Aorta (tissue), 5 donors: ENCODE data around the gene CRMP1. TPM values are rescaled to one million over a fixed set of nuclear protein-coding genes. Genes with fewer than 3 reads are reported as not detected.
A peak's percentile ranks its signal among the peaks of the same experiment; 100 is the strongest.

Experiments used
- ATAC-seq: fragments of 200-7000 bp; cut with Tn5 transposase; one replicate; pipeline ENCODE4 v1.9.1; 2022; ENCODE audit warnings: moderate library complexity; ENCODE audit not compliant: low FRiP score
- DNase-seq, 2 donors: peaks; one replicate each; pipeline ENCODE4 v3.0.0-alpha.2; 2020
- H3K27ac ChIP-seq, 2 donors: one replicate each; pipeline ENCODE4 v1.5.1; 2013; ENCODE audit warnings: low read length in 2 of 2, mild to moderate bottlenecking in 2 of 2, moderate library complexity in 2 of 2, control low read depth in 1 of 2, inconsistent platforms in 1 of 2, low read depth in 1 of 2
- H3K27me3 ChIP-seq, 2 donors: one replicate each; pipeline ENCODE4 v1.6.1; 2013; ENCODE audit warnings: control low read depth in 1 of 2, low read length in 1 of 2, mild to moderate bottlenecking in 1 of 2, moderate library complexity in 1 of 2; ENCODE audit not compliant: insufficient read depth in 2 of 2, control insufficient read depth in 1 of 2
- H3K36me3 ChIP-seq, 2 donors: one replicate each; pipeline ENCODE4 v1.6.1; 2013; ENCODE audit warnings: control low read depth in 1 of 2, low read length in 1 of 2, mild to moderate bottlenecking in 1 of 2; ENCODE audit not compliant: insufficient read depth in 2 of 2, control insufficient read depth in 1 of 2
- H3K4me1 ChIP-seq, 2 donors: one replicate each; pipeline ENCODE4 v1.6.1; 2013; ENCODE audit warnings: low read length in 2 of 2, control low read depth in 1 of 2, mild to moderate bottlenecking in 1 of 2, moderate library complexity in 1 of 2; ENCODE audit not compliant: insufficient read depth in 2 of 2, control insufficient read depth in 1 of 2
- H3K4me3 ChIP-seq, 2 donors: one replicate each; pipeline ENCODE4 v1.5.1; 2013; ENCODE audit warnings: low read length in 2 of 2, control low read depth in 1 of 2, mild to moderate bottlenecking in 1 of 2
- H3K9me3 ChIP-seq: one replicate; pipeline ENCODE4 v1.6.1; 2013; ENCODE audit warnings: mild to moderate bottlenecking, low read length; ENCODE audit not compliant: control insufficient read depth
- WGBS, 2 donors: extraction: QIAGEN DNeasy Blood & Tissue Kit; methylation state at CpG; one replicate each; pipeline ENCODE4 v1.1.7; 2013; 5-methylcytosine and 5-hydroxymethylcytosine counted together
- intact Hi-C, 2 donors: fragments of 100-400 bp; cut with DNase I; formaldehyde crosslinking; loops; one replicate each; pipeline versions ENCODE4 v1.14.2 to v1.15.0; 2022
- polyA plus RNA-seq, 2 donors: library from polyadenylated mRNA; stranded (reverse); fragments of 200-250 nt; gene quantifications; one replicate each; pipeline ENCODE4 v1.2.3, GENCODE V29; 2013
- total RNA-seq, 2 donors: library from RNA; stranded (reverse); fragmentation: NEBNext Ultra II Directional; extraction: Animal tissue kit (Norgen Biotek cat#: 25700); gene quantifications; one replicate each; pipeline ENCODE4 v1.2.1, GENCODE V29; 2021
- donor health status: healthy with polysubstance abuse.
- donor health status: Bipolar disorder and iron deficiency.
- donor health status: DM: no; HTN: no; CAD: no.
- donor health status: DM: no; HTN: no; CAD: no.
- donor health status: DM: yes; HTN: yes; CAD: no.

The CRMP1 gene
- total and polyA plus RNA-seq, 4 donors, result 0.05 to 2.0 (median 0.58) TPM; not detected in 1

DNA sequence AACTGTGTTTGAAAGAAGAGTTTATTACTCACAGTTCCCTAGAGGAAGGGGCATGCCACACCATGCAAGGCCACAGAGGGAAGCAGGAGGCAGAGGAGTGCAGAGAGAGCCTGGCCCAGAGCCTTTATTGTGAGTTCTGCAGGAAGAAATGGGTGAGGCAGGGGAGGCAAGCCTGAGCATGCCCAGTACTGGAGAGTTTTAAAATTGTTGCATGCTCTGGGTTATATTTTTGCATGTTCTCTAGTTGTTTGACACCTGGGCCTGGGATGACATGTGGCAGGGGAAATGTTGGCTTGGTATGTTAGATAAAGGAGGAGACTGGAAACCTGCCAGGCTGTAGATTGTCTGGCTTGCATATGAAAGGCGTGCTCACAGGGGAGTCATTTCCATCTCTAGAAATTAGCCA is 19.7 kb upstream of the CRMP1 start:
- H3K4me1 ChIP-seq, result no peaks in the 10 kb centered on the region
- WGBS, 2 donors, result 64 to 100% methylated on average over 1 of the region's 1 CpG
- DNase-seq (peak in 1 of 2 donors; percentile 20), ATAC-seq (no peak)
- H3K27ac ChIP-seq, result no peak overlapping the region
- H3K9me3 ChIP-seq, result peaks cover 17% of the 10 kb centered on the region
- H3K4me3 ChIP-seq, result no peak overlapping the region
- H3K27me3 ChIP-seq, result no peaks in the 10 kb centered on the region
- intact Hi-C loops, result no loop called here
- no peaks in the 10 kb centered on the region for H3K36me3 ChIP-seq

- intact Hi-C loops, result no loop called here
- Histone ChIP-seq H3K27ac (no peak overlapping the region), H3K4me3 (no peak overlapping the region), H3K9me3 (peaks cover 10% of the 10 kb centered on the region), H3K27me3 (no peaks in the 10 kb centered on the region), H3K4me1 (no peaks in the 10 kb centered on the region), H3K36me3 (no peaks in the 10 kb centered on the region)
- WGBS, 2 donors, result 63 to 68% methylated on average over 3 of the region's 3 CpGs
- DNase-seq (no peak), ATAC-seq (no peak)
These were observed 16.1 kb upstream of the CRMP1 start for GRCh38 chr4:5908876-5909427.

- H3K4me1 ChIP-seq, result no peaks in the 10 kb centered on the region
- no peak overlapping the region for H3K27ac ChIP-seq
- no peaks in the 10 kb centered on the region for H3K27me3 ChIP-seq
- intact Hi-C loops, result no loop called here
- WGBS, 2 donors, result 15 to 17% methylated on average over 5 of the region's 5 CpGs
- no peak for DNase-seq
- H3K36me3 ChIP-seq, result no peaks in the 10 kb centered on the region
- no peak overlapping the region for H3K4me3 ChIP-seq
- ATAC-seq, result no peak
- peaks cover 3% of the 10 kb centered on the region for H3K9me3 ChIP-seq
These were observed 13.3 kb upstream of the CRMP1 start for GRCh38 chr4:5906191-5906590.

DNA sequence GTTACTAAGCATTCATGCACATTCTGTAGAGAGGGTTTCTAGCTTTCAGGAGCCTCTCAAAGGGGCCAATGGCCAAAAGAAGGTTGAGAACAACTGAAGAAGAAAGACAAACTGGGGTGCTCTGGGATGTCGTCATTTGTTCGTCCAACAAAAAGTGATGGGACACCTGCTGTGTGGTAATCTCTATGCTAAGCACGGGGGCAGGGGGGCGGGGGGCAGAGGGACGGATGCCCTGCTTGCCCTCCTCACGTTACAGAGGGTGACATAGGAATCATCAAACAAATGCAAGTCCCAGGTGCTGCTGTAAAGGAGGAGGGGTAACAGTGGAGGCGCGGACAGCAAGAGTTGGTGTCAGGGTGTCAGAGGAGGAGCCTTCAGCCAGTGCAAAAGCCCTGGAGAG is 12.8 kb upstream of the CRMP1 start:
- H3K4me1 ChIP-seq, result no peaks in the 10 kb centered on the region
- no peak for ATAC-seq
- no peak overlapping the region for H3K27ac ChIP-seq
- no peak for DNase-seq
- peaks cover 3% of the 10 kb centered on the region for H3K9me3 ChIP-seq
- H3K4me3 ChIP-seq, result no peak overlapping the region
- H3K36me3 ChIP-seq, result no peaks in the 10 kb centered on the region
- H3K27me3 ChIP-seq, result no peaks in the 10 kb centered on the region
- WGBS, 2 donors, result 3 to 4% methylated on average over 8 of the region's 8 CpGs
- intact Hi-C loops, result no loop called here

GRCh38 chr4:5900844-5901243 is 8.0 kb upstream of the CRMP1 start:
- H3K27me3 ChIP-seq, result no peaks in the 10 kb centered on the region
- H3K27ac ChIP-seq, result no peak overlapping the region
- no peaks in the 10 kb centered on the region for H3K4me1 ChIP-seq
- H3K36me3 ChIP-seq, result no peaks in the 10 kb centered on the region
- intact Hi-C loops, result no loop called here
- WGBS, 2 donors, result 68 to 70% methylated on average over 5 of the region's 5 CpGs
- no peak overlapping the region for H3K4me3 ChIP-seq
- ATAC-seq (no peak), DNase-seq (no peak)
- peaks cover 5% of the 10 kb centered on the region for H3K9me3 ChIP-seq

DNA sequence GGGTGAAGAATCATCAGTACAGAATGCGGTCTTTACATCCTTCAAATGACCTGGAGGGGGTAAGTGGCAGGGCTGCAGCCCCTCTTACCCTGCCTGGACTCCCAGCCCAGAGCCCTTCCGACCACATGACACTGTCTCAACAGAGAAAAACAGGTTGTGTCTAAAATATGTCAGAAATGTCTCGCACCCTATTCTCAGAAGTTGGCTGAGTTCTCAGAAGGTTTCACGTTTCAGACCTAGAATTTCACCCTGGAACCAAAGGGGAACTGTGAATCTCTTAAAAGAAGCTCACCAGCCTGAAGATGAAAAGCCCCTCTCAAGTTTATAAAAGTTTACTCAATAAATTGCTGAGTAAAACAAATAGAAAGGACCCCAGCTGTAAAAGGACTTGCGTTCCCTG is 7.0 kb upstream of the CRMP1 start:
- Histone ChIP-seq H3K9me3 (peaks cover 5% of the 10 kb centered on the region), H3K27ac (no peak overlapping the region), H3K4me3 (no peak overlapping the region), H3K36me3 (no peaks in the 10 kb centered on the region), H3K4me1 (no peaks in the 10 kb centered on the region), H3K27me3 (no peaks in the 10 kb centered on the region)
- intact Hi-C loops, result no loop called here
- ATAC-seq (no peak), DNase-seq (no peak)
- 35 to 46% methylated on average over 5 of the region's 5 CpGs for WGBS, 2 donors

- no peak overlapping the region for H3K4me3 ChIP-seq
- intact Hi-C loops, result no loop called here
- peaks cover 0 to 2% of the 10 kb centered on the region in 2 donors for H3K27me3 ChIP-seq
These were observed 6.5 kb upstream of the CRMP1 start for GRCh38 chr4:5899396-5899795.

GRCh38 chr4:5897674-5898073 is 4.8 kb upstream of the CRMP1 start:
- Histone ChIP-seq H3K36me3 (no peaks in the 10 kb centered on the region), H3K27me3 (peaks cover 0 to 2% of the 10 kb centered on the region in 2 donors), H3K4me1 (no peaks in the 10 kb centered on the region), H3K9me3 (peaks cover 5% of the 10 kb centered on the region), H3K4me3 (no peak overlapping the region), H3K27ac (no peak overlapping the region)
- 78 to 86% methylated on average over 13 of the region's 13 CpGs for WGBS, 2 donors
- ATAC-seq (no peak), DNase-seq (no peak)
- intact Hi-C loops, result no loop called here

More at GRCh38 chr4:5899396-5899795, 6.5 kb upstream of the CRMP1 start:
- H3K9me3 ChIP-seq, result peaks cover 5% of the 10 kb centered on the region
- no peaks in the 10 kb centered on the region for H3K4me1 ChIP-seq
- H3K36me3 ChIP-seq, result no peaks in the 10 kb centered on the region
- 53 to 58% methylated on average over 1 of the region's 1 CpG for WGBS, 2 donors
- H3K27ac ChIP-seq, result no peak overlapping the region
- ATAC-seq (no peak), DNase-seq (no peak)

DNA sequence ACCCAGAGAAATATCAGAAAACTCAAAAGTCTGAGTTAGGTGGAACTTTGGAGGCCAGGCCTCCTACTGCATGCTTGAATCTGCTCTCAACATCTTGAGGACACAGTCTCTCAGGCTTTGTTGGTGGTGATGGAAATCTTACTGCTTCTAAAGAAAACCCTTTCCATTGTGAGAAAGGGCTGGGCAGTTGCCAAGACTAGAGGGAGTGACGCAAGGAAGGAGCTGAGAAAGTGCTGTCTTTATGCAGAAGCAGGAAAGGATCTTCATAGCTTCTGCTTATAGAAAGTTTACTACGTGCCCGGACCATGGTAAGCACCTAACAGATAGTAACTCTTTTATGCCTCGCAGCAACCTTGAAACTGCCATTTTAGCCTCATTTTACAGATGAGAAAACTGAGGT is 2.4 kb upstream of the CRMP1 start:
- Histone ChIP-seq H3K9me3 (peaks cover 5% of the 10 kb centered on the region), H3K36me3 (no peaks in the 10 kb centered on the region), H3K4me3 (no peak overlapping the region), H3K4me1 (no peaks in the 10 kb centered on the region), H3K27ac (no peak overlapping the region), H3K27me3 (peaks cover 0 to 2% of the 10 kb centered on the region in 2 donors)
- 73 to 79% methylated on average over 4 of the region's 4 CpGs for WGBS, 2 donors
- intact Hi-C loops, result no loop called here
- ATAC-seq (no peak), DNase-seq (no peak)
